GM18508 (cell line): ENCODE data around the gene ERCC1.

Experiments used
- ATAC-seq: cut with Tn5 transposase; IDR thresholded peaks from one replicate; pipeline ENCODE4 v1.9.1; 2021; ENCODE audit warnings: moderate number of reproducible peaks; ENCODE audit not compliant: insufficient read depth, unreplicated experiment

ERCC1 gene

GRCh38 chr19:45370410-45371204 is 53.1 kb downstream of the ERCC1 start, which contains the start of gene ERCC2:
ERCC2 (minus strand) TSS chr19:45370573; CDS start chr19:45370540, 33 bp downstream.
- peak; percentile 71 for ATAC-seq

- no peak for ATAC-seq
These were observed 54.9 kb downstream of the ERCC1 start for GRCh38 chr19:45368737-45369340.

GRCh38 chr19:45368127-45368526 is 55.6 kb downstream of the ERCC1 start:
- ATAC-seq, result no peak

GRCh38 chr19:45364696-45365095 is 59.0 kb downstream of the ERCC1 start:
- no peak for ATAC-seq

GRCh38 chr19:45363861-45364459 is 59.8 kb downstream of the ERCC1 start:
- ATAC-seq, result no peak

DNA sequence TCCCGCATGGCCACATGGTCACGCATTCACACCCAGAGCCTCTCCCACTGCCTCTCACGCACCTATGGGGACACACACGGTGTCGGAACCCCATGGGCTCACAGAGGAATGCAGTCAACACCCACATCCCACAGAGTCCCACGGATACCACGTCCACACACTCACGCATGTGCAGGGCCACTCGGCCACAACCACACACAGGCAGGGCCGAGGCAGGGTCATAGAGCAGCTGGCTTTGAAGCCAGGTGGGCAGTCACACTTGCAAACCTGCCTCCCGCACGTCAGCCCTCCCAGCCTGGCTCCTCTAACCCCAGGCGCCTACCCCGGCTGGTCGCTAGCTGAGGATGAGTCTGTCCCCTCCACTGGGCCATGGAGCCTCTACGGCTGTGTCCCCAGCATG is 61.4 kb downstream of the ERCC1 start:
- ATAC-seq, result no peak

DNA sequence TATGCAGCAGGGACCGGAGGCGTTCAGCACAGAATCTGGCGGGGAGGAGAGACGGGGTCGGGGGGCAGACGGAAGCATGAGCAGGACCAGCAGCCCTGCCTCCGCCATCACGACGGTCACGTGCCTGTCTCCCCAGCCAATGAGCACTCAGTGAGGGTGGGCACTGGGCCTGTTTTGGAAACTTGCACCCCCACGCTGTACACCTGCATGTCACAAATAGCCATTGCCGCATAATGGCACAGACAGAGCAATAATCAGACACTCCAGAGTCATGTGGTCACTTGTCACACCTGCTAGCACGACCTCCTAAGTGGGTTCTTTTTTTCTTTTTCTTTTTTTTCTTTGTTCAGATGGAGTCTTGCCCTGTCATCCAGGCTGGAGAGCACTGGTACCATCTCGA is 62.1 kb downstream of the ERCC1 start:
- no peak for ATAC-seq

- no peak for ATAC-seq
These were observed 65.4 kb downstream of the ERCC1 start for GRCh38 chr19:45358213-45358792.

DNA sequence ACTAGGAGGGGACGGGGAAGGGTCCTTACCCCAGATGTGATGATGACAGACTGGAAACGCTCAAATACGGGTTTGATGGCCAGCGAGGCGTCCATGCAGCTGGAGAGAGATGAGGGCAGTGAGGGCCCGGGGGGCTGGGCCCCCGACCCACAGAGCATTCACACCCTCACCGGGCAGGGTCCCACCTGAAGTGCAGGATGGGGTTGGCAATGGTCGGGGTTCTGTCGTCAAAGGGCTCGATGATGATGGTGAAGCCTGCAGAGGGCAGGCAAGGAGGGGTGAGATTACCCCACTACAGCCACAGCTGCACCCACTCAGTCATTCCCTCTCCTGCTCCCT is 66.3 kb downstream of the ERCC1 start:
- no peak for ATAC-seq
